ENCODE data around the gene ARHGEF3.

ARHGEF3 gene

GRCh38 chr3:56822501-56822900, 20.8 kb upstream of the ARHGEF3 start:
- no peak overlapping the region for H3K27ac ChIP-seq
- TF ChIP-seq CTCF (IDR thresholded peaks at IDR 0.05), result no peak
- TF ChIP-seq ZFX (IDR thresholded peaks at IDR 0.05; ENCODE audit: borderline replicate concordance), result no peak

GRCh38 chr3:56819016-56819809, 17.5 kb upstream of the ARHGEF3 start:
- TF ChIP-seq ZFX (IDR thresholded peaks at IDR 0.05; ENCODE audit: borderline replicate concordance) (no peak), CTCF (IDR thresholded peaks at IDR 0.05) (no peak)
- no peak overlapping the region for H3K27ac ChIP-seq

GRCh38 chr3:56818156-56818985, 16.6 kb upstream of the ARHGEF3 start:
- TF ChIP-seq ZFX (IDR thresholded peaks at IDR 0.05; ENCODE audit: borderline replicate concordance), result no peak
- TF ChIP-seq CTCF (IDR thresholded peaks at IDR 0.05), result no peak
- H3K27ac ChIP-seq, result no peak overlapping the region

GRCh38 chr3:56817646-56818045, 15.9 kb upstream of the ARHGEF3 start:
- no peak for TF ChIP-seq ZFX (IDR thresholded peaks at IDR 0.05; ENCODE audit: borderline replicate concordance)
- no peak for TF ChIP-seq CTCF (IDR thresholded peaks at IDR 0.05)

GRCh38 chr3:56816061-56816460, 14.3 kb upstream of the ARHGEF3 start:
- TF ChIP-seq ZFX (IDR thresholded peaks at IDR 0.05; ENCODE audit: borderline replicate concordance), result no peak
- no peak for TF ChIP-seq CTCF (IDR thresholded peaks at IDR 0.05)
- H3K27ac ChIP-seq, result no peak overlapping the region

More at GRCh38 chr3:56817646-56818045, 15.9 kb upstream of the ARHGEF3 start:
- no peak overlapping the region for H3K27ac ChIP-seq

GRCh38 chr3:56815589-56815988, 13.8 kb upstream of the ARHGEF3 start:
- no peak overlapping the region for H3K27ac ChIP-seq
- TF ChIP-seq CTCF (IDR thresholded peaks at IDR 0.05) (no peak), ZFX (IDR thresholded peaks at IDR 0.05; ENCODE audit: borderline replicate concordance) (no peak)

GRCh38 chr3:56813653-56813960, 11.9 kb upstream of the ARHGEF3 start:
- TF ChIP-seq ZFX (IDR thresholded peaks at IDR 0.05; ENCODE audit: borderline replicate concordance), result no peak
- TF ChIP-seq CTCF (IDR thresholded peaks at IDR 0.05), result no peak
- peak overlapping the region; percentile 70 for H3K27ac ChIP-seq
